ENCODE data around the gene SUGCT.

- TF ChIP-seq ZNF382 (CRISPR knock-in tag; IDR thresholded peaks at IDR 0.05; ENCODE audit: borderline replicate concordance), result no peak
- TF ChIP-seq ZNF773 (CRISPR knock-in tag; IDR thresholded peaks at IDR 0.05; ENCODE audit: borderline replicate concordance), result no peak
- TF ChIP-seq EED (CRISPR knock-in tag; IDR thresholded peaks at IDR 0.05), result no peak
- TF ChIP-seq, protein P1, sequence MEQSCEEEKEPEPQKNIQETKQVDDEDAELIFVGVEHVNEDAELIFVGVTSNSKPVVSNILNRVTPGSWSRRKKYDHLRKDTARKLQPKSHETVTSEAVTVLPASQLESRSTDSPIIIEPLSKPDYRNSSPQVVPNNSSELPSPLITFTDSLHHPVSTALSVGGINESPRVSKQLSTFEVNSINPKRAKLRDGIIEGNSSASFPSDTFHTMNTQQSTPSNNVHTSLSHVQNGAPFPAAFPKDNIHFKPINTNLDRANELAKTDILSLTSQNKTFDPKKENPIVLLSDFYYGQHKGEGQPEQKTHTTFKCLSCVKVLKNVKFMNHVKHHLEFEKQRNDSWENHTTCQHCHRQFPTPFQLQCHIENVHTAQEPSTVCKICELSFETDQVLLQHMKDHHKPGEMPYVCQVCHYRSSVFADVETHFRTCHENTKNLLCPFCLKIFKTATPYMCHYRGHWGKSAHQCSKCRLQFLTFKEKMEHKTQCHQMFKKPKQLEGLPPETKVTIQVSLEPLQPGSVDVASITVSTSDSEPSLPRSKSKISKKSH (CRISPR knock-in tag; IDR thresholded peaks at IDR 0.05; ENCODE audit: borderline replicate concordance), result no peak
Measured at GRCh38 chr7:40535678-40536077, 400.9 kb downstream of the SUGCT start.
